Measurements from ENCODE around the gene NMBR. TPM values are rescaled to one million over a fixed set of nuclear protein-coding genes. Genes with fewer than 3 reads are reported as not detected.

The NMBR gene
- total and polyA plus RNA-seq, 2 of the 8 experiments (the other 6 are each of a cell fraction or from before 2014, with no cell fraction given): 0.08 TPM; not detected in 1

DNA sequence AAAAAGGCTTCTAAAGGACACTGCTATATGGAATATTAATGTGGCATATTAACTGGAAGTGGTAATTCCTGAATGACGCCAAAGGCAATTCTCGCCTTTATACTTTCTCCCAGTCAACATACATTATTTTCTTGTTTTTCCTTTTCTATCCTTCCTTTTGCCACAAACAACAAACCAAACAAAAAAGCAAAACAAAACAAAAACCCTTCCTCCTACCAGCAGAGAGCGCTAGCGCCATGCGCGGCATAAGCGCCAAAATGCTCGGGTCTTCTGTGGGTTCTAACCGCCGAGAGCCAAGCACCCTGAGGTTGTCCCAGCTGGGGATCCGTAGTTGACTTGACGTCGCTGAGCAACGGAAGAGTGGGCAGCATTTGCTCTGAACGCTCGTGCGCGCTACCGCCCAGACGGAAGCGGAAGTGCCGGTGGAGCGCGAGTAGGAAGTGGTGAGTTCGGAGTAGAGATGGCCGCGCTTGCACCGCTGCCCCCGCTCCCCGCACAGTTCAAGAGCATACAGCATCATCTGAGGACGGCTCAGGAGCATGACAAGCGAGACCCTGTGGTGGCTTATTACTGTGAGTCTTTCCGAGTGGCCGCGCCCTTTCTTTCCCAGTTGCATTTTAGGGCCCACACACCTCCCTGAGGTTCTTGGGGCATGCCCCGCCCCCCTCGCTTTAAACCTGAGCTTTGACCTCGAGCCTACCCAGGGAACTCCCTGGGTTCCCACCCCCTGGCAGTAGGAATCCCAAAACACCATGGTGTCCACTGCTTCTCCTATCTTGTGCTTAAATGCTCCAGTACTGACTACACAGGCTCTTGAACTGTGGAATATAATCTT is at the start of gene NMBR, which contains the start of gene VTA1 (continued):
- TF ChIP-seq PHF8 (conservative IDR thresholded peaks at IDR 0.05; ENCODE audit: low read depth, low read length) (peak; percentile 81), SAP30 (IDR thresholded peaks at IDR 0.05; ENCODE audit: insufficient read depth, insufficient replicate concordance, low read length) (peak; percentile 44), KDM4A (IDR thresholded peaks at IDR 0.05; ENCODE audit: low read depth, low read length, severe bottlenecking) (peak; percentile 63), NANOG (IDR thresholded peaks at IDR 0.05; ENCODE audit: insufficient read depth, low read depth, low read length, poor library complexity, severe bottlenecking) (no peak), CBX5 (IDR thresholded peaks at IDR 0.05; ENCODE audit: low read depth, low read length) (no peak), GABPA (IDR thresholded peaks at IDR 0.05; ENCODE audit: borderline replicate concordance, insufficient read depth, low read length) (peak; percentile 90), SIRT6 (IDR thresholded peaks at IDR 0.05; ENCODE audit: low read length) (no peak), RBBP5 (IDR thresholded peaks at IDR 0.05; ENCODE audit: borderline replicate concordance, low read depth, low read length) (no peak; the same call in none of the 2 replicates), FOSL1 (IDR thresholded peaks at IDR 0.05; ENCODE audit: insufficient read depth, low read depth, low read length) (no peak), TBP (IDR thresholded peaks at IDR 0.05; ENCODE audit: low read depth, low read length) (peak; percentile 50; the same call in 1 of the 2 replicates), CREB1 (IDR thresholded peaks at IDR 0.05) (peak; percentile 86), JUN (IDR thresholded peaks at IDR 0.05; ENCODE audit: low read depth, low read length) (no peak), NRF1 (IDR thresholded peaks at IDR 0.05; ENCODE audit: low read depth, low read length) (no peak), HDAC2 (IDR thresholded peaks at IDR 0.05; ENCODE audit: borderline replicate concordance in 1 of 2, low read depth in 2 of 2, low read length in 2 of 2) (no peak; a peak in 2 of 4 replicates), TEAD4 (IDR thresholded peaks at IDR 0.05; ENCODE audit: low read depth, low read length) (peak; percentile 43; the same call in 1 of the 2 replicates), EP300 (IDR thresholded peaks at IDR 0.05; ENCODE audit: borderline replicate concordance in 1 of 2, low read depth in 2 of 2, low read length in 2 of 2) (no peak), BACH1 (IDR thresholded peaks at IDR 0.05; ENCODE audit: low read length) (peak; percentile 57), CEBPB (IDR thresholded peaks at IDR 0.05; ENCODE audit: low read depth, low read length) (peak; percentile 67), RFX5 (IDR thresholded peaks at IDR 0.05; ENCODE audit: borderline replicate concordance, low read depth, low read length) (no peak), POU5F1 (IDR thresholded peaks at IDR 0.05; ENCODE audit: low read depth, low read length) (no peak), SRF (IDR thresholded peaks at IDR 0.05; ENCODE audit: low read depth, low read length) (no peak), BCL11A (IDR thresholded peaks at IDR 0.05; ENCODE audit: low read depth in 2 of 2, low read length in 2 of 2) (no peak), JUND (IDR thresholded peaks at IDR 0.05; ENCODE audit: low read length) (peak; percentile 44; the same call in 1 of the 2 replicates), CHD2 (IDR thresholded peaks at IDR 0.05; ENCODE audit: low read length) (no peak; the same call in 1 of the 2 replicates)

Data from H1 (cell line).